Glutamatergic neuron (in vitro differentiated cells): ENCODE measurements around the gene NOS1AP. TPM values are rescaled to one million over a fixed set of nuclear protein-coding genes. Genes with fewer than 3 reads are reported as not detected.

Experiments used
- DNase-seq: peaks from one replicate; pipeline ENCODE4 v3.0.0; 2022
- H3K27ac Mint-ChIP-seq: one replicate; pipeline ENCODE4 v1.8.0; 2020; ENCODE audit warnings: mild to moderate bottlenecking, mixed read lengths, inconsistent platforms; ENCODE audit not compliant: unreplicated experiment
- H3K27me3 Mint-ChIP-seq: one replicate; pipeline ENCODE4 v1.8.0; 2020; ENCODE audit warnings: mild to moderate bottlenecking, moderate library complexity, mixed read lengths, inconsistent platforms; ENCODE audit not compliant: unreplicated experiment
- H3K36me3 Mint-ChIP-seq: one replicate; pipeline ENCODE4 v1.8.0; 2020; ENCODE audit warnings: mild to moderate bottlenecking, mixed read lengths, inconsistent platforms; ENCODE audit not compliant: unreplicated experiment
- H3K4me1 Mint-ChIP-seq: one replicate; pipeline ENCODE4 v1.8.0; 2020; ENCODE audit warnings: mild to moderate bottlenecking, low read depth, mixed read lengths, inconsistent platforms; ENCODE audit not compliant: unreplicated experiment
- H3K4me3 Mint-ChIP-seq: one replicate; pipeline ENCODE4 v1.8.0; 2020; ENCODE audit warnings: mild to moderate bottlenecking, mixed read lengths, inconsistent platforms; ENCODE audit not compliant: unreplicated experiment
- H3K9me3 Mint-ChIP-seq: one replicate; pipeline ENCODE4 v1.8.0; 2020; ENCODE audit warnings: mild to moderate bottlenecking, moderate library complexity, mixed read lengths, inconsistent platforms; ENCODE audit not compliant: unreplicated experiment
- total RNA-seq: library from RNA; stranded (reverse); fragmentation: NEBNext Ultra II Directional; extraction: Animal tissue kit (Norgen Biotek cat#: 25700); gene quantifications from one replicate; pipeline ENCODE4 v1.2.1, GENCODE V29; 2021; ENCODE audit not compliant: unreplicated experiment
- TF ChIP-seq, protein P1 (sequence below): fragments of 200-600 bp; sonication (generic); IDR thresholded peaks from one replicate; pipeline ENCODE4 v1.5.0; 2021; ENCODE audit not compliant: partially characterized antibody, unreplicated experiment

The NOS1AP gene
- total RNA-seq, 1 donor from 2014 or later, result 12.7 TPM

DNA sequence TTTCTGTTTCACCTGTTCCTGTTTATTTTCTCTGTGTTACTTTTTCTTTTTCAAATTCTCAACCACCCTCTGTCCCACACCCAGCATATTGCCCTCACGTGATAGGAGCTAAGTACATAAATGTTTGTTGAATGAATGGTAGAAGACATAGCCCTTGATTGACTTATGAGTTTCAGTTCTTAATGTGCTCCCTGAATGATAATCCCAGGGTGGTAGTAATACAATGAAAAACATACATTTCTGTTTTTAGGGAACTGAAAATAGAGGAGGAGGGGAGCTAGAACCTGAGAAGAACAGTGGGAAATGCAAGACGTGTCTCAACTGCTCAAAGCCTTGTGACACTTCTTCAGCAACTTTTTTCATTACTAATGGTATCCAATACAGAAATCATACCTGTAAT is 160.1 kb downstream of the NOS1AP start:
- Mint-ChIP-seq H3K9me3 (no peaks in the 10 kb centered on the region), H3K4me3 (no peak overlapping the region), H3K27ac (no peak overlapping the region), H3K4me1 (peaks cover 5% of the 10 kb centered on the region), H3K27me3 (peaks cover 5% of the 10 kb centered on the region), H3K36me3 (no peaks in the 10 kb centered on the region)
- TF ChIP-seq, protein P1, sequence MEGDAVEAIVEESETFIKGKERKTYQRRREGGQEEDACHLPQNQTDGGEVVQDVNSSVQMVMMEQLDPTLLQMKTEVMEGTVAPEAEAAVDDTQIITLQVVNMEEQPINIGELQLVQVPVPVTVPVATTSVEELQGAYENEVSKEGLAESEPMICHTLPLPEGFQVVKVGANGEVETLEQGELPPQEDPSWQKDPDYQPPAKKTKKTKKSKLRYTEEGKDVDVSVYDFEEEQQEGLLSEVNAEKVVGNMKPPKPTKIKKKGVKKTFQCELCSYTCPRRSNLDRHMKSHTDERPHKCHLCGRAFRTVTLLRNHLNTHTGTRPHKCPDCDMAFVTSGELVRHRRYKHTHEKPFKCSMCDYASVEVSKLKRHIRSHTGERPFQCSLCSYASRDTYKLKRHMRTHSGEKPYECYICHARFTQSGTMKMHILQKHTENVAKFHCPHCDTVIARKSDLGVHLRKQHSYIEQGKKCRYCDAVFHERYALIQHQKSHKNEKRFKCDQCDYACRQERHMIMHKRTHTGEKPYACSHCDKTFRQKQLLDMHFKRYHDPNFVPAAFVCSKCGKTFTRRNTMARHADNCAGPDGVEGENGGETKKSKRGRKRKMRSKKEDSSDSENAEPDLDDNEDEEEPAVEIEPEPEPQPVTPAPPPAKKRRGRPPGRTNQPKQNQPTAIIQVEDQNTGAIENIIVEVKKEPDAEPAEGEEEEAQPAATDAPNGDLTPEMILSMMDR, result no peak
- no peak for DNase-seq

DNA sequence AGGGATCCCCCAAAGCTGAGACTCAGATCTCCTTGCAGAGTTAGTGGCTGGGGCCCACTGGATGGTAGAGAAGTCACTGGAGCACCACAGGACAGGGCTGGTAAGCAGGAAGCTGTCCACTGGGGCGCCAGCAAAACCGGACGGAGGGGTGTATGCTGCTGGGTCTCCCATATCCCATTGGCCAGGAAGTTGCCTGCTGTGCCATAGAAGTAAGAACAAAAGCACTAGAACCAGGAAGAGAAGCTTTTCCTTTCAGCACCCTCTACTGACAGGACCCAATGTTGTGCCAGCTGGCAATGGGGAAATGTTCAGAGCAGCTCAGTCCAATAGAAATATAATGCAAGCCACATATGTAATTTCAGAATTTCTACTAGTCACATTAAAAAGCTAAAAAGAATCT is 160.6 kb downstream of the NOS1AP start:
- TF ChIP-seq, protein P1, result no peak
- H3K27ac Mint-ChIP-seq, result no peak overlapping the region
- no peak overlapping the region for H3K4me3 Mint-ChIP-seq
- H3K27me3 Mint-ChIP-seq, result peaks cover 5% of the 10 kb centered on the region
- no peaks in the 10 kb centered on the region for H3K9me3 Mint-ChIP-seq
- no peak for DNase-seq
- H3K4me1 Mint-ChIP-seq, result peaks cover 5% of the 10 kb centered on the region
- H3K36me3 Mint-ChIP-seq, result no peaks in the 10 kb centered on the region

DNA sequence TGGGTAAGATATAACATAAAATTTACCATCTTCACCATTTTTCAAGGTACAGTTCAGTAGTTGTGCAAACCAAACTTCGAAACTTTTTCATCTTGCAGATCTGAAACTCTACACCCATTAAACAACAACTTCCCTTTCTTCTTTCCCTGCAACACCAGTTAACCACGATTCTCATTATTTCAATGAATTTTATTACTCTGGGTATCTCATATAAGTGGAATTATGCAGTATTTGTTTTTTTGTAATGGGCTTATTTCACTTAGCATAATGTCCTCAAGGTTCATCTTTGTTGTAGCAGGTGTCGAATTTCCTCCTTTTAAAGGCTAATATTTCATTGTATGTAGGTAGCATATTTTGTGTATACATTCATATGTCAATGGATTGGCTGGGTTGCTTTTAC is 161.0 kb downstream of the NOS1AP start:
- DNase-seq, result no peak
- no peaks in the 10 kb centered on the region for H3K9me3 Mint-ChIP-seq
- peaks cover 5% of the 10 kb centered on the region for H3K4me1 Mint-ChIP-seq
- H3K36me3 Mint-ChIP-seq, result no peaks in the 10 kb centered on the region
- no peak overlapping the region for H3K4me3 Mint-ChIP-seq
- no peak overlapping the region for H3K27ac Mint-ChIP-seq
- TF ChIP-seq, protein P1, result no peak
- H3K27me3 Mint-ChIP-seq, result peaks cover 5% of the 10 kb centered on the region

DNA sequence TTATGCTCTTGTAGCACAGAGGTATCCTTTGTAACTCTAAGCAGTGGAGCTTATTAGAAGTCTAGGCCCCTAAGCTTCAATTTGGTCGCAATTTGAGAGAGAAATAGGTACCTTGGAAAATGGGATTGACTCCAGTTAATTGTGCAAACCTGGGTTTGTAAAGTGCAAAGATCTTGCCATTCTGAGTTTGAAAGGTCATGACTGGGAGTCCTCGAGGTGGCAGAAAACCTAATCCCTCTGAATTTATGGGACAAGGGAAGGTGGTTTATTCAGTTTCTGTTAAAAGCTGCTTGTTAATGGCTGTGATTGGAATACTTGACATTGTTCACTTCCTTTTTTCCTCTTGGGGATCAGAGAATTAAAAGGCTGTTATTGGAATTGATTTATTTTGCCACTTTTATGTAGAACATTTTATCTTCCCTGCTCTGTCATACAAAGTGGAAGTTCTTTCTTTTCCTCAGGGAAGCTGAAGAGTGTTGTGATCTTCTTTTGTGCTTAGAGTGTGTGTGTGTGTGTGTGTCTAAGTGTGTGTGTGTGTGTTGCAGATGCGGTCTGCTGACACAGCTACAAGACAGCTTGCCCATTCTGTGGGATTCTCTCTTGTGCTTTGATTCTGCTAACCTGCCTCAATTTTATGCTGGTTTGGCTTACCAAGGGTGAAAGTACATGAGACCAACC is 162.7 kb downstream of the NOS1AP start:
- no peaks in the 10 kb centered on the region for H3K36me3 Mint-ChIP-seq
- H3K4me3 Mint-ChIP-seq, result no peak overlapping the region
- H3K4me1 Mint-ChIP-seq, result peaks cover 11% of the 10 kb centered on the region
- H3K9me3 Mint-ChIP-seq, result no peaks in the 10 kb centered on the region
- TF ChIP-seq, protein P1, result no peak
- no peak for DNase-seq
- no peak overlapping the region for H3K27ac Mint-ChIP-seq
- peaks cover 5% of the 10 kb centered on the region for H3K27me3 Mint-ChIP-seq

DNA sequence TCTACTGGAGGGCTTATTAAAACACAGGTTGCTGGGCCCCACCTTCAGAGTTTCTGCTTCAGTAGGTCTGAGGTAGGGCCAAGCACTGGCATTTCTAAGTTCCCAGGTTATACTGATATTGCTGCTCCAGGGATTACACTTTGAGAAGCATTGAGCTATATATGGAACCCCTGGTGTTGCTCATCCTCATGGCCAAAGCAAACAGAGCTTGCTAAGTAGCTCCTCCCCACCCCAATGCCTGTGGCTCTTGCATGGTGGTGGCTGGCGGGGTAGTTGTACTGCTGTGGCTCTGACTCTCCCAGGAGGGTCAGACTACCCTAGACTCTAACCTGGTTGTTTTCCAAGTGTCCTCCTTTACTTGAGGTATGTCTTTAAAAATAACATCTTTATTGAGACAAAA is 163.6 kb downstream of the NOS1AP start:
- TF ChIP-seq, protein P1, result no peak
- peaks cover 5% of the 10 kb centered on the region for H3K27me3 Mint-ChIP-seq
- H3K4me1 Mint-ChIP-seq, result peaks cover 11% of the 10 kb centered on the region
- H3K36me3 Mint-ChIP-seq, result no peaks in the 10 kb centered on the region
- no peaks in the 10 kb centered on the region for H3K9me3 Mint-ChIP-seq
- DNase-seq, result no peak
- H3K27ac Mint-ChIP-seq, result no peak overlapping the region
- no peak overlapping the region for H3K4me3 Mint-ChIP-seq
